ENCODE data around the gene CCL5.

Gene CCL5

DNA sequence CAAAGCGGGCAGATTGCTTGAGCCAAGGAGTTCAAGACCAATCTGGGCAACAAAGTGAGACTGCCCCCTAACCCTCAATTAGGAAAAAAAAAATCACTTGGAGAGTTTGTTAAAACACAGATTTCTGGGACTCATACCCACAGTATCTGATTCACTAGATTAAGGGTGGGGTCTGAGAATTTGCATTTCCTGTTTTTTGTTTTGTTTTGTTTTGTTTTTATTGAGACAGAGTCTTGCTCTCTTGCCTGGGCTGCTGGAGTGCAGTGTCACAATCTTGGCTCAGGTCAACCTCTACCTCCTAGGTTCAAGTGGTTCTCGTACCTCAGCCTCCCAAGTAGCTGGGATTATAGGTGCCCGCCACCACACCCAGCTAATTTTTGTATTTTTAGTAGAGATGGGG is 12.6 kb downstream of the CCL5 start:
- DNase-seq (ENCODE audit: low read depth) = no peak

DNA sequence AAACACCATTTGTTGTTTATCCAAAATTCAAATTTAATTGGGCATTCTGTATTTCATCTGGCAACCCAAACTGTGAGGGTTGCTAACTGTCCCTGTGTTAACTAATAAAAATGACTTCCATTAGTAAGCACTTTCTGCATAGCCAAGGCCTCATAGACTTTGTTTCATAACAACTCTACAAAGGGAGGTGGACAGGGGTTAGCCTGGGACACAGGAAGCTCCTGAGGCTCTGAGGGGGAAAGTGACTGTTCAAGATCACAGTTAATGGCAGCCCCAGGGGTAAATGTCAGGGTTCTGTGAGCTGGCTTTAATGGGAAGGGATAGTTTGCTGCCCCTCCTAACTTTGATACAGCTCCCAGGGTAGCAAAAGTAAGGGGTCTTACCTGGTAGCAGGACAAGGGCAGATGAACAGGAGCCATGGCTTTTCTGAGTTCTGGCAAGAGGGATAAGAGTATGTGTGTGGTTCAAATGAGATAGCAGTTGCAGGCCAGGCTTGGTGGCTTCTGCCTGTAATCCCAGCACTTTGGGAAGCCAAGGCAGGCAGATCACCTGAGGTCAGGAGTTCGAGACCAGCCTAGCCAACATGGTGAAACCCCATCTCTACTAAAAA is 13.7 kb downstream of the CCL5 start:
- no peak for DNase-seq (ENCODE audit: low read depth)

DNA sequence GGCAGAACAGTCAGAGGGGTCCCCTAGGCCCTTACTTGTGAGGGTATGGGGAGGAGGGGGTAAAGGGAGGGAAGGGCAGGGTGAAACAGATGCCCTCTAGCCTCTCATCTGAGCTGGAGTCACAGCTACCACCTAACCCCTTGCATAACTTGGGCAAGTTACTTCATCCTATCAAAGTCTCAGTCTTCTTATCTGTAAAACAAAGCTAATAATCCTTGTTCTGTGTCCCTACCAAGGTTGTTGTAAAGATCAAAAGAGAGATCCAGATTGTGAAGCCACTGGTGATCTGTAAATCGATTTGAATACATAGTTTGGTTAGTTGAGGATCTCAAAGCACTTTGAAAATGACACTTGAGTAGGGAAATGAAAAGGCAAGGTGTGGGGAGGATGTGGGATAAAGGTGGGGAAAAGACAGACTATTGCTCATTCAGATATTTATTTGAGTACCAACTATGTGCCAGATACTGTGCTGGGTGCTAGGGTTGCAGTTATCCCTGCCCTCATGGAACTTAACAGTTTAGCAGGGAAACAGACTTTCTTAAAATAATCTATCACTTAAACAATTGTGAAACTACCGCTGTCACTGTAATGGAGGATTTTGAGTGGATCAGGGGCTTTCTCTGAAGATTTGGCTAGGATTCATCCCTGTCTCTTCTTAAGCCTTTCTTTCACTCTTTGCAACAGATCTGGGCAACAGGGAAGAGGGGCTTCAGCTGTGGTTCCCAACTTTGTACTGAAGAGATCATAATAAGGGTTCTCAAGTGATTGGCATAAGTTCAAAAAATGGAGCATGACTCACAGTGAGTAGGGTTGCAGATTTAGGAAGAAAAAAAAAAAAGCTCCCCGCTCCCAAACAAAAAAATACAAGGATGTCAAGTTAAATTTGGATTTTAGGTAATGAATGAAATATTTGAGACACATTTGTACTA is 14.5 kb downstream of the CCL5 start:
- DNase-seq (ENCODE audit: low read depth) = no peak

DNA sequence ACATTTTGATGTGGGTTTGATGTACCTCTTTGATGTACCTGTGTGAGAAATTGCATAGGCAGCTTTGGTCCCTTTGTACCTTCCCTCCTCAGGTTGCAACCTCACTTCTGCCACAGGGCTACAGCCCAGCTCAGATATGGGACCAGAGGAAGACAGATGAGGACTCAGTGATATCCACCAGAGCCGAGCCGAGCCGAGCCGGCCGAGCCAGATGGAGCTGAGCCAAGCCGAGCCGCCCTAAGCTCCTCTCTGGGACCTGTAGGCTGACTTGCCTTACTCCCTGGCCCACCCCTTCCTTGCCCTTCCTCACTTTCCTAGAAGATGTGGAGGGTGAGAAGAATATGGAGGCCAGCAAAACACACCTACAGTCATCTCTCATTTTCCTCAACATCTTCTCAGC is 15.3 kb downstream of the CCL5 start:
- DNase-seq (ENCODE audit: low read depth) = no peak

DNA sequence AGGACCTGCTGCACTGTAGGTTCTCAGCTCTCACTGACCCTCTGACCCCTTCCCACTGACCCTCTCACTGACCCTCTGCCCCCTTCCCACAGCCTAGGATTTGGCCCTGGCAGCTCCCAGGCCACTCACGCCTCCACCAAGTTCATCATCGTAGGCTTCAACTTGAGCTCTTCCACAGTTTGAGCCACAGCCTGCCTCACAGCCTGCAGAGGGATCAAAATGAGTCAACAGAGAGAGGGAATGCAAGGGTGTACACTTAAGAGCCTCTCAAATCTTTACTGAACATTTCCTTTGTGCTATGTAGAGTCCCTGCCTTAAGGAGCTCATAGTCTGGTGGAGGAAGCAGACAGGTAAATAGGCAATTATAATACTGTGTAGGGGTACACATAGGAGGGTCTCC is 23.6 kb downstream of the CCL5 start:
- DNase-seq (ENCODE audit: low read depth) = no peak

DNA sequence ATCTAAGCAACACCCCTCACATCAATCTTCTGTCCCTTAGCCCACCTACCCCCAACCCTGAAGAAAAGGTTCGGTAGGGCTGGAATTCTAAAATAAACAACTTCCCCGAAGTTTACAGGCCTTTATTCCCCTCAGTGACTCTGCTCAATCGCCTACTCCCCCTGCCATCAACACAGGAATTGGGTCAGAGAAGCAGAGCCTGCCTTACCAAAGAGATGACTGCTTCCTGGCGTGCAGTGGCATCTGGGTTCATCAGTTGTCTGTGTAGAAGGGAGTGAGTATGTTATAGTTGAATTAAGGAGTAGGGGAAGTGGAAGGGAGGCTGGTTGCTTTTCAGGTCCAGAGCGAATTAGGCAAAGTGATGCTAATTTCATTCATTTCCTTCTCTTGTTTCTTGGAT is 24.2 kb downstream of the CCL5 start:
- DNase-seq (ENCODE audit: low read depth) = no peak

DNA sequence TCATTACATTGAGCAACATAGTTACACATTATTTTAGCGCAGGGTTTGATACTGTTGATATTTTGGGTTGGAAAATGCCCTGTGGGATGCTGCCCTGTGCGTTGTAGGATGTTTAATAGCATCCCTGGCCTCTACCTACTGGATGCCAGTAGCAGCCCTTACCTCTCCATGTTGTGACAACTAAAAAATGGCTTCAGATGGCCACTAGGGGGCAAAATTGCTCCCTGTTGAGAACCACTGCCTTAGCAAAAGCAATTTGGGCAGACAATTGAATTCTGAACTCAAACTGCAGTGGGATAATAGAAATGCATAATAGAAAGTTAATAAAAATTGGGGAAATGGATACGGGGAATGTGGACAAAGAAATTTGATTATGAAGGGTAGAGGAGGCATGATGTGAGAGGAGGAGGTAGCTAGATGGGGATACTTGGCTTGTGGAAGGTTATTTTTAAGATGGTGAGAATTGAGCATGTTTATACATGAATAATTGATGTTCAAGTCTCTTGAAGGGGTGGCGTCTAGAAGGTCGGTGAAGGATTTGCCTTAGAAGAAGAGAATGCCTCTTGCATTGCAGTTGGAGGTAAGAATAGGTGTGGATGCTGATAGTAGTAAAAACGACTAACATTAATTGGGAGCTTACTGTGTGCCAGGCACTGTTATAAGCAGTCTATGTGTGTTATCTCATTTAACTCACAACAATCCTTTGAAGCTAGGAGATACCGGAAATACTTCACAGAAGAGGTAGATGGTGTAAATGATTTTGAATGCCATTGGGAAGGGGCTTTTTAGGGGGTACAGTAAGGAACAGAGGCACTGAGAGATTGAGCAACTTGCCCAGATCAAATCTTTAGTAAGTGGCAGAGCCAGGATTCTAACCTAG is 30.5 kb downstream of the CCL5 start:
- peak; percentile 28 for DNase-seq (ENCODE audit: low read depth)

DNA sequence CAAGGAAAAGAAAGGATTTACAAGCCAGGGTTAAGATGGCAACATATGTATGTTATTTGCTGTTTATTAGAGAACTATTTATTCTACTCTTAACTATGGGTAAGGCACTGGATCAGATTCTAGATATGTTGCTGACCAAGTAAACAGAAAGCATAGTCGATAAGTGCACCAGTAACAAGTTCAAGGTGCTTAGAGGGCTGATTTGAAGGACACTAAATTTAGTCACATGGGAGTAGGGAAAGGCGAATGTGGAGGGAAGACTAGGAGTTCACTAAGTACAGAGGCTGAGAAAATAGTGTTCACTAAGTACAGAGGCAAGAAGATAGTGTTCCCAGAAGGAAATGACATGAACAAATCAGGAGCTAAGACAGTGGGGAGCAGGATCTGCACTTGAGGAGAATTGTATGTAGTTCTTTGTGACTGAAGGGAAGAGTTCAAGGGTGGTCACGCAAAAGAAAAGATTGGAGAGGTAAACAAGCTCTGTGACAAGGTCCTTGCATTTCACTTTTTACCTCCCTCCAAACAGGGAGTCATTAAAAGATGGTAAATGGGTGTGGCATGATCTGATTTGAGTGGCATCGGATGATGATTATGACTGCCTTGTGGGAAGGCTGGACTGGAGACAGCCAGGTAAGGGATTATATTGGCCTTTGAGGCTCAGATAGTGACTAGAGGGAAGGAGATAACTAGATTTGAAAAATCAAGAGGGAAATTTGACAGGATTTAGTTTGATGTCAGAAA is 32.4 kb downstream of the CCL5 start:
- no peak for DNase-seq (ENCODE audit: low read depth)

DNA sequence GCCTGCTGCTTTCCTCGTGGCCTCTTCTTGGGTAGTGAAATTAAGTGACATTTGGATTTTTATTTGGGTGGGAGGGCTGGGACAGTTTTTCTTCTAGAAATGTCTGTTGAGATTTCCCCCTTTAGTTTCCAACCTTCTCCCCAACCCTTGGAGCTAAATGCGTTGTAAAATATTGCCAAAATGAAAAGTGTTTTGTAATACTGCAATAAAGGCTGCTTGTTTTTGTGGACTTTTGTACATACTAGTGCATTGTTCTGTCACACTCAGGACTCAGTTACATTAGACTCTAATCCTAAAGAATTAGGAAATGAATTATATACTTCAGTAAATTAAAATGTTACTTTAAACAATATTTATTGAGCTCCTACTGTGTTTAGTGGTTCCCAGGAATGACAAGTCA is 33.2 kb downstream of the CCL5 start:
- DNase-seq (ENCODE audit: low read depth) = no peak

DNA sequence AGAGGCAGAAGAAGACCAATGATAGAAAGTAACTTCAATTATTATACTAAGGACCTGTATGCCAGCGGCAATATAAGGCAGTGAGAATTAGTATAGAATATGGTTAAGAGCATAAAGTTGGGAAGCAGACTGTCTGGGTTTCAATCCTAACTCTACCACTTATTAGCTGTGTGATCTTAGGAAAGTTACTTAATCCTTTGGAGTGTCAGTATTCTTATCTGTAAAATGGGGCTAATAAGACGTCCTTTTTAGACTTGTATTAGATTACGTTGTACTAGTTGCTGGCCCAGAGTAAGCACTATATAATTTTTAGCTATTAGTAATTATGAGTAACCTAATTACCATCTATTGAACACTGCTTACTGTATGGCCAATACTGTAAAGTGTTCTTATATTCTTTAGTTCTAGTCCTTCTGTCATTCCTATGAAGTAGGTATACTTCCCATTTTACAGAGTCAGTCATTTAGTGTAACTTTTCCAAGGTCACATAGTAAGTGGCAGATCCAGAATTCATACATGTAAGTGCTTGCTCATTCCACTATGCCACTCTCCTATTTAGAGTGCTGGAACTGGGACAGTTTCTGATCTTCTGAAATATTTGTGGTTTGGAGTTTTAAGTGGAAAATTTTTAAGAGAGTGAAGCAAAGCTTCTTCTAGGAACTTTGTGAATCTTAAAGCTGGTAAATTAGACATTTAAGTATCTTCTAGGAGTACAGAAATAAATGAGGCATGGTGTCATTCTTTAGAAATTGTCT is 33.9 kb downstream of the CCL5 start:
- no peak for DNase-seq (ENCODE audit: low read depth)

DNA sequence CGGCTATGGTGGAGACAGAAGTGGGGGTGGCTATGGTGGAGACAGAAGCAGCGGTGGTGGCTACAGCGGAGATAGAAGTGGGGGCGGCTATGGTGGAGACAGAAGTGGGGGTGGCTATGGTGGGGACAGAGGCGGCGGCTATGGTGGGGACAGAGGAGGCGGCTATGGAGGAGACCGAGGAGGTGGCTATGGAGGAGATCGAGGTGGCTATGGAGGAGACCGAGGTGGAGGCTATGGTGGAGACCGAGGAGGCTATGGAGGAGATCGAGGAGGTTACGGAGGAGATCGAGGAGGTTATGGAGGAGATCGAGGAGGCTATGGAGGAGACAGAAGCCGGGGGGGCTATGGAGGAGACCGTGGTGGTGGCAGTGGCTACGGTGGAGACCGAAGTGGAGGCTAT is 35.6 kb downstream of the CCL5 start:
- DNase-seq (ENCODE audit: low read depth) = no peak

DNA sequence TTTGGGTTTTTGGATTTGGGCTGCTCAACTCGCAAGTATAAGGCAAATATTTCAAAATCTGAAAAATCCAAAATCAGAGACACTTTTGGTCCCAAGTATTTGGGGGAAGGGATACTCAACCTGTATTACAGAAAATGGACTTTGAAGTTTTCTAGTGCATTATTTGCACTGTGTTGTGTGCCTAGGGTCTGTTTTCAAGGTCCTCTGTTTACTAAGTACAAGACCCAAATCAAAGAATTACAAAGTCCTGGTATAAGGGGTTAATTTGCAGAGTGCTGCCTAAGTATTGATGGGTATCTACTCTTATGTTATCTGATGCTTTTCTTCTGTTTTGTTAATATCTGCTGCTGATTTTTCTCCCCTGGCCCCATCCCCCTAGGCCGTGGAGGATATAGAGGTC is 36.5 kb downstream of the CCL5 start:
- DNase-seq (ENCODE audit: low read depth) = no peak

DNA sequence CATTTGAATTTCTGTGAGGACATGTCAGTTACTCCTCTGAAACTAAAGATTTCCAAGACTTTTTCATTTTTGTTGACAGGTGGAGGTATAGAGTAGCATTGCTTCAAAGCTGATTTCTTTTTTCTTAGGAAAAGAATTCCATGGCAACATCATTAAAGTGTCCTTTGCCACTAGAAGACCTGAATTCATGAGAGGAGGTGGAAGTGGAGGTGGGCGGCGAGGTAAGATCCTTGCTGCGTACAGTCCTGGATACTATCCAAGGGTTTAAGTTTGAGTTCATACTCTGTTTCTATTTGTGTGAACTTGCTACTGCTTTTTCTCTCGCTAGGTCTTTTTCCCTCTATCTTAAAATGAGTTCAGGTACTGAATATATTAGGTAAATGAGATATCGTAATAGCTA is 37.9 kb downstream of the CCL5 start:
- no peak for DNase-seq (ENCODE audit: low read depth)

DNA sequence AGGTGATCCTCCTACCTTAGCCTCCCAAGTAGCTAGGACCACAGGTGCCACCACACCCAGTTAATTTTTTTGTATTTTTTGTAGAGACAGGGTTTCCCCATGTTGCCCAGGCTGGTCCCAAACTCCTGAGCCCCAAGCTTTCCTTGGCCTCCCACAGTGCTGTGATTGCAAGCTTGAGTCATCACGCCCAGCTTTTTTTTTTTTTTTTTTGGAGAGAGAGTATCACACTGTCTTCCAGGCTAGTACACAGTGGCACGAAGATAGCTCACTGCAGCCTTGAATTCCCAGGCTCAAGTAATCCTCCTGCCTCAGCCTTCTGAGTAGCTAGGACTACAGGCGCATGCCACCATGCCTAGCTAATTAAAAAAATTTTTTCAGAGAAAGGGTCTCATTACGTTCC is 38.7 kb downstream of the CCL5 start:
- DNase-seq (ENCODE audit: low read depth) = no peak

DNA sequence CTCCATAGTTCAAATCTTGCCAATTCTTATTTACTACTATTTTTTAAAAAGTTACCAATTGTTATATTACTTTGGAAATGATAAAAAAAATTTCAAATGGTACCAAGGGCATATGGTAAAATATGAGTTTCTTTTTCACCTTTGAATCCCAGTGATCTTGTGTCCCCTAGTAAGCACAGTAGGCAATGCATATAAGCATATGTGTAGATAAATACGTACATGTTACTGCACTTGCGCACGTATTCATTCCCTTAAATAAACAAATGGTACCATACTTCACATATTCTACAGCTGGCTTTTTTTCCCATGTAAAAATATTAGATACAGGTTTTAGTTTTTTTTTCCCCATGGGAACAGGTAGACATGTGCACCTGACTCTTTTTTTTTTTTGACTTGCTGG is 39.1 kb downstream of the CCL5 start:
- DNase-seq (ENCODE audit: low read depth) = no peak

DNA sequence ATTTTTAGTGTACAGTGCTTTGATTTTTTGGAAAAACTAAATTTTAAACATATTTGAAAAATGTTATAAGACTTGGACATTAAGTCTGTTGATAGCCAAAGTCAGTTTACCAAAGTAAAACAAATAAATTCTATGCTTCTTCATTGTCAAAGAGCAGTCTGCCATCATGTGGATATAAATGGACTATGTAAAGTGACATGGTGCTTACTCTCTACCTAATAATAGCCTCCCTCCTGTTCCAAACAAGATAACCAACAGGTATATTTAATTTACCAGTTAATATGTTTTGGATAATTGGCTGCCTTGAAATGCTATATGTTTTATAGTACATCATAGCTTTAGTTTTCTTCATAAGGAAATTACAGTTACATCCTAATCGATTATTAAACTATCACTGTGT is 55.0 kb downstream of the CCL5 start:
- no peak for DNase-seq (ENCODE audit: low read depth)
